Heart right ventricle (tissue), 16 donors: ENCODE measurements around the gene GAR1. TPM values are rescaled to one million over a fixed set of nuclear protein-coding genes. Genes with fewer than 3 reads are reported as not detected.

Source experiments
- ATAC-seq, 8 donors: fragments of 200-7000 bp; cut with Tn5 transposase; one replicate each; pipeline ENCODE4 v1.9.1; 2020; ENCODE audit warnings: mild to moderate bottlenecking in 8 of 8, moderate library complexity in 8 of 8, moderate number of reproducible peaks in 1 of 8
- DNase-seq, 2 donors: peaks; one replicate each; pipeline ENCODE4 v3.0.0-alpha.2; 2020
- H3K27ac ChIP-seq, 10 donors: fragments of 200-600 bp; sonication (generic) in 2 of 10; one replicate each; pipeline versions ENCODE4 v1.5.0 to v1.8.0; 2020 to 2022; ENCODE audit warnings: mild to moderate bottlenecking in 3 of 10
- H3K27me3 ChIP-seq, 7 donors: fragments of 200-600 bp; one replicate each; pipeline ENCODE4 v1.8.0; 2021 to 2022; ENCODE audit warnings: mild to moderate bottlenecking in 2 of 7
- H3K36me3 ChIP-seq, 9 donors: fragments of 200-600 bp; sonication (generic) in 1 of 9; one replicate each; pipeline versions ENCODE4 v1.5.0 to v1.8.0; 2020 to 2022; ENCODE audit warnings: mild to moderate bottlenecking in 2 of 9
- H3K4me1 ChIP-seq, 9 donors: fragments of 200-600 bp; sonication (generic) in 1 of 9; one replicate each; pipeline versions ENCODE4 v1.5.0 to v1.8.0; 2020 to 2022; ENCODE audit warnings: mild to moderate bottlenecking in 4 of 9
- H3K4me3 ChIP-seq, 10 donors: fragments of 200-600 bp; sonication (generic) in 2 of 10; one replicate each; pipeline versions ENCODE4 v1.5.0 to v1.8.0; 2020 to 2022; ENCODE audit warnings: mild to moderate bottlenecking in 7 of 10, moderate library complexity in 2 of 10
- H3K9me3 ChIP-seq, 11 donors: fragments of 200-600 bp in 10 of 11; sonication (generic) in 2 of 11; one replicate each; pipeline versions ENCODE4 v1.5.0 to v1.8.0; 2013 to 2022; ENCODE audit warnings: mild to moderate bottlenecking in 2 of 11, control low read depth in 1 of 11, moderate library complexity in 1 of 11
- WGBS, 2 donors: extraction: QIAGEN DNeasy Blood & Tissue Kit; methylation state at CpG; one replicate each; pipeline ENCODE4 v1.1.7; 2013; ENCODE audit warnings: inconsistent platforms in 1 of 2; 5-methylcytosine and 5-hydroxymethylcytosine counted together
- intact Hi-C, 10 donors: fragments of 100-400 bp; cut with DNase I; formaldehyde crosslinking; loops; one replicate each; pipeline versions ENCODE4 v1.11.1 to v1.14.2; 2022
- polyA plus RNA-seq, 2 donors: library from polyadenylated mRNA; stranded (reverse); fragments of 200-250 nt; gene quantifications; one replicate each; pipeline ENCODE4 v1.2.3, GENCODE V29; 2013
- total RNA-seq, 10 donors: library from RNA; stranded (reverse); fragmentation: NEBNext Ultra II Directional in 3 of 10; extraction: Animal tissue kit (Norgen Biotek cat#: 25700) in 3 of 10; gene quantifications; one replicate each; pipeline versions ENCODE4 v1.2.1 to v1.2.4, GENCODE V29; 2021 to 2023
- TF ChIP-seq, protein P1 (sequence below), 9 donors: fragments of 200-600 bp; sonication (generic) in 2 of 9; IDR thresholded peaks; one replicate each; pipeline versions ENCODE4 v1.5.0 to v1.8.0; 2021 to 2022; ENCODE audit warnings: antibody characterized with exemption in 9 of 9, mild to moderate bottlenecking in 5 of 9, moderate library complexity in 1 of 9
- donor health status: Arrhythmogenic right ventricular cardiomyopathy.
- donor health status: ischemic (EF 13 %, LVEDD 7.1; RV severe dilation, severe dysfunction).
- donor health status: healthy with polysubstance abuse.
- donor health status: DM: no; HTN: yes; CAD: no.
- donor health status: DM: no; HTN: no; CAD: no.
- donor health status: ischemic (EF 25% LVEDD 6.9; RV normal size, moderate dysfunction).
- donor health status: ischemic (EF 25% LVEDD 5.7; RV mildly dilated, moderate dysfunction).
- donor health status: healthy.
- donor health status: DM: yes; HTN: yes; CAD: no.
- donor health status: Ischemic cardiomyopathy.
- donor health status: ischemic (EF 35%, LVEDD 5.7; RV mildly dilated, moderate dysfunction).
- donor health status: nonischemic (EF 11% LVEDD 7.7; RV severe dilation, severe dysfunction).
- donor health status: DM: yes; HTN: yes; CAD: no.
- donor health status: PGD.
- donor health status: ischemic (EF 29% LVEDD 5.4; RV normal size, mild dysfunction).
- donor health status: nonischemic (EF 23%, LVEDD 6.1; RV moderate dilation, normal function).

The GAR1 gene
- total and polyA plus RNA-seq, 12 donors: 6.8 to 17.2 (median 9.7) TPM

DNA sequence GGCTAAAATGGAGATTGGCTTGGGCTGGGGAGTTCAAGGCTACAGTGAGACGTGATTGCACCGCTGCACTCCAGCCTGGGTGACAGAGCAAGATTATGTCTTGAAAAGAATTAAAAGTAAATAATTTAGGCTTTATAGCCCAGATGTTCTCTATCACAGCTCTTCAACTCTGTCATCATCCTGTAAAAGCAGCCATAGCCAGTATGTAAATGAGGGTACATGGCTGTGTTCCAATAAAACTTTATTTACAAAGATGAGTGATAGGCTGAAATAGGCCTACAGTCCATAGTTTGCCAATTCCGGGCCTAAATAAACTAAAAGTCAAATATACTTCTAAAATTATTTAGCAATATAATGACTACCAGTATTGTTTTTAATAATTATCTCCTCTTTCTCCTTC, 21.4 kb downstream of the GAR1 start:
- Histone ChIP-seq H3K4me1 (no peaks in the 10 kb centered on the region), H3K27me3 (no peaks in the 10 kb centered on the region), H3K36me3 (peaks cover 0 to 3% (median 0%) of the 10 kb centered on the region in 9 donors), H3K4me3 (no peak overlapping the region), H3K9me3 (no peaks in the 10 kb centered on the region), H3K27ac (no peak overlapping the region)
- no peak for DNase-seq
- 80 to 83% methylated on average over 3 of the region's 3 CpGs for WGBS, 2 donors
- intact Hi-C loops: loop anchor here in 1 of 10 donors (10.0 kb wide), 1 partner anchor 138 kb away; no protein-coding TSS in a partner anchor
- ATAC-seq: no peak
- TF ChIP-seq, protein P1, sequence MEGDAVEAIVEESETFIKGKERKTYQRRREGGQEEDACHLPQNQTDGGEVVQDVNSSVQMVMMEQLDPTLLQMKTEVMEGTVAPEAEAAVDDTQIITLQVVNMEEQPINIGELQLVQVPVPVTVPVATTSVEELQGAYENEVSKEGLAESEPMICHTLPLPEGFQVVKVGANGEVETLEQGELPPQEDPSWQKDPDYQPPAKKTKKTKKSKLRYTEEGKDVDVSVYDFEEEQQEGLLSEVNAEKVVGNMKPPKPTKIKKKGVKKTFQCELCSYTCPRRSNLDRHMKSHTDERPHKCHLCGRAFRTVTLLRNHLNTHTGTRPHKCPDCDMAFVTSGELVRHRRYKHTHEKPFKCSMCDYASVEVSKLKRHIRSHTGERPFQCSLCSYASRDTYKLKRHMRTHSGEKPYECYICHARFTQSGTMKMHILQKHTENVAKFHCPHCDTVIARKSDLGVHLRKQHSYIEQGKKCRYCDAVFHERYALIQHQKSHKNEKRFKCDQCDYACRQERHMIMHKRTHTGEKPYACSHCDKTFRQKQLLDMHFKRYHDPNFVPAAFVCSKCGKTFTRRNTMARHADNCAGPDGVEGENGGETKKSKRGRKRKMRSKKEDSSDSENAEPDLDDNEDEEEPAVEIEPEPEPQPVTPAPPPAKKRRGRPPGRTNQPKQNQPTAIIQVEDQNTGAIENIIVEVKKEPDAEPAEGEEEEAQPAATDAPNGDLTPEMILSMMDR (IDR thresholded peaks at IDR 0.05): no peak

DNA sequence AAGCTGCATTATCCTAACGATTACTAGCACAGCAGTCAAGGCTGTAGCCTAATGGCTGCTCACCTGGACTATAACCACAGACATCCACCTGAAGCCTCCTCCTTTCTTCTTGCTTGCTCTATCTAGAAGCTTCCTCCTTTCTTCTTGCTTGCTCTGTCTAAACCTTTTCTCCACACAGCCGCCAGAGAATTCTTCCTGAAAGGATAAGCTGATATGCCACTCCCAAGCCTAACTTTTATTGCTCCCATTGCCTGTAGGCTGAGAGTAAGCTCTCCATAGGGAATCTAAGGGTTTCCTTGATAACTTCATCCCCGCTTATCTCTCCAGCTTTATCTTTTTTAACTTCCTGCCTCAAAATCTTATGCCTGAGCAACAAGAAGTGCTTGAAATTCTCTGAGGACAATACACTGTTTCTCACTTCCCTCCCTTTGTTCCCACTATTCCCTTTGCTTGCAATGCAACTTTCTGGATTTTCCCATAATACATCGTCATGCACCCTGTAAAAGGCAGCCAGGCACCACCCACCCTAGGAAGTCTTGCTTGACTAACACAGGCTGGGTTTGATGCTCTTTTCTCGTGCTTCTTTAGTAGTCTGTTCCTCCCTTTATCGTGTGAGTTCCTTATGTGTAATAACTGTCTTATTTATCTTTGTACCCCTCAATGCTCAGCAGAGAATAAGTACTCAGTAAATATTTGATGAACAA, 31.0 kb downstream of the GAR1 start:
- TF ChIP-seq, protein P1 (IDR thresholded peaks at IDR 0.05): no peak
- no peaks in the 10 kb centered on the region for H3K27me3 ChIP-seq
- H3K36me3 ChIP-seq: no peaks in the 10 kb centered on the region
- no peaks in the 10 kb centered on the region for H3K9me3 ChIP-seq
- intact Hi-C loops: no loop called here
- DNase-seq: no peak
- no peak overlapping the region for H3K27ac ChIP-seq
- no peak for ATAC-seq
- no peaks in the 10 kb centered on the region for H3K4me1 ChIP-seq
- H3K4me3 ChIP-seq: no peak overlapping the region
- WGBS, 2 donors: 33% methylated on average over 6 of the region's 6 CpGs

DNA sequence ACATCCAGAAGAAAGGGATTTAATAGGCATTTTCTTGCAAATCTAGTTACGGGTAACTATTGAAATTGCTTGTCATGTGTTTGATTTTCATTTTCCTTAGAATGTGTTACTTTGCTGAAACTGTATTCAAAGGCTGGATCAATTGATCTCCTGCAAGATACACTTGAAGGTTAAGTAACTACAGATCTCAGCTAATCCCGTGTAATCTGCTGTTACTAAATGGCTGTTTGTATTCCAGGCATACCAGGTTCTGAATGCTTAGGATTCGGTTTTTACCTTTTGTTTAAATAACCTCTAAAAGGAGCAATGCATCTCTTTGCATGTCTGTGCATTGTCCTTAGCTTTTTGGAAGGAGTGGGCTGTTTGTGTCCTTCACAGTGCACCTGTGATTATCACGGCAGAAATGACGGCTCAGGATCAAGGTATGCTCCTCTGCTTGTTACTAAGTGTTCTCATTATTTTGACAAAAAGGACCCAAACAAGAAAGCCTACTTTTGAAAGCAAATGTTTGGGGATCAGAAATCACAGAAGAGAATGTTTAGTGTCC, 32.4 kb downstream of the GAR1 start, which contains the start of gene LRIT3:
LRIT3 (plus strand) TSS at position 212 of the 547 bp plus-strand sequence; CDS start at position 307, 95 bp downstream.
- DNase-seq (no peak), ATAC-seq (no peak)
- Histone ChIP-seq H3K36me3 (no peaks in the 10 kb centered on the region), H3K4me3 (no peak within 1 kb of the TSS), H3K4me1 (no peaks in the 10 kb centered on the region), H3K27me3 (no peaks in the 10 kb centered on the region), H3K27ac (no peak within 1 kb of the TSS), H3K9me3 (no peaks in the 10 kb centered on the region)
- 81 to 89% methylated on average over 5 of the region's 5 CpGs for WGBS, 2 donors
- TF ChIP-seq, protein P1 (IDR thresholded peaks at IDR 0.05): no peak
- intact Hi-C loops: no loop called here

DNA sequence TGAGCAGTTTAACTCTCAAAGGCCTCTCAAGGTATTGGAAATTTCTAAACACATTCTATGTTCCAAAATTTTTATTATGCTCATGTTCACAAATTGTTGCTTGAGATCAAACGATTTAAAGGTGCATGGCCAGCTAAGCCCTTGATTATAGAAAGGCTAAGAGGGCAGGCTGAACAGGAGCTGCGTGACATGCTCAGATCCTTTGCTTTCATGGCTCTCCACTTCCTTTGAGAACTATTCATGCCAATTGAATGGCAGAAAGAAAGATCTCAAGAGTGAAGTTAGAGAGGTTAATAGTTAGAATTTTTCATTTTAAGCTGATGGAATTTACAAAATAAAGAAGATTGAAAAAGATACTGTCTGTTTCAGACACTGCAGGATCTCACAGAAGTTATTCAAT, 32.9 kb downstream of the GAR1 start:
- TF ChIP-seq, protein P1 (IDR thresholded peaks at IDR 0.05): no peak
- DNase-seq: no peak
- intact Hi-C loops: no loop called here

More for the DNA sequence above, 32.9 kb downstream of the GAR1 start:
- H3K27ac ChIP-seq: no peak overlapping the region
- H3K9me3 ChIP-seq: no peaks in the 10 kb centered on the region
- H3K4me1 ChIP-seq: no peaks in the 10 kb centered on the region
- H3K27me3 ChIP-seq: no peaks in the 10 kb centered on the region
- 73 to 80% methylated on average over 2 of the region's 2 CpGs for WGBS, 2 donors
- no peak overlapping the region for H3K4me3 ChIP-seq
- no peaks in the 10 kb centered on the region for H3K36me3 ChIP-seq
- no peak for ATAC-seq
